Endothelial cell of umbilical vein (primary cell): ENCODE data around the gene TAS1R3.

ENCODE experiments used
- CTCF ChIP-seq, 2 donors: IDR thresholded peaks; 1 replicate in 1 of 2; 2 replicates in 1 of 2; pipeline ENCODE4 v1.5.1; 2011; ENCODE audit warnings: low read length in 2 of 2, mild to moderate bottlenecking in 2 of 2, moderate library complexity in 2 of 2, control low read depth in 1 of 2, inconsistent platforms in 1 of 2, low read depth in 1 of 2; ENCODE audit not compliant: insufficient read depth in 1 of 2; ENCODE audit errors: extremely low read depth in 1 of 2
- EZH2 ChIP-seq: IDR thresholded peaks from 2 replicates; pipeline ENCODE4 v1.6.1; 2012; ENCODE audit warnings: borderline replicate concordance, low read depth, mild to moderate bottlenecking, moderate library complexity, low read length, inconsistent platforms; ENCODE audit not compliant: severe bottlenecking
- GATA2 ChIP-seq: IDR thresholded peaks from 2 replicates; pipeline ENCODE4 v1.7.0; 2011; ENCODE audit warnings: low read depth, mild to moderate bottlenecking, moderate library complexity, mixed read lengths, low read length; ENCODE audit not compliant: insufficient read length, insufficient read depth
- POLR2A ChIP-seq: IDR thresholded peaks from 2 replicates; pipeline ENCODE4 v1.6.1; 2012; ENCODE audit warnings: low read depth, mild to moderate bottlenecking, control low read depth, low read length

DNA sequence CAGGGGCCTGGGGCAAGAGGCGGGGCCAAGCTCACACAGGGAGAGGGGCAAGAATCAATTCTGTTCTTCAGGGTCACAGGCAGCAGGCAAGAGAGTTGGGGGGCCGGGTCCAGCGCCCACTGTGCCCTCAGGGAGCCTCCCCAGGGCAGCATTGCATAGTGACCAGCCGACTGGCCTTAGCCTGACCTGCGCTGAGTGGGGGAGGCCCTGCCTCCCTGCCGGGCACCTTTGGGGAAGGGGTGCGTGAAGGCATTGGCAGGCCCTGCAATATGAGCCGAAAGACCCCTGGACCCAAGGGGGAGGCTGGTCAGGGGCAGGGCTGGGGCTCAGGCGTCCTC is 38.7 kb upstream of the TAS1R3 start:
- no peak for TF ChIP-seq CTCF (IDR thresholded peaks at IDR 0.05; ENCODE audit: extremely low read depth in 1 of 2, insufficient read depth in 1 of 2, low read depth in 1 of 2, low read length in 2 of 2)
- no peak for TF ChIP-seq POLR2A
- no peak for TF ChIP-seq EZH2
- TF ChIP-seq GATA2 = no peak
